Stimulated activated CD8-positive, alpha-beta memory T cell treated with anti-CD3 and anti-CD28 coated beads, Interleukin-12 subunit alpha, Interleukin-12 subunit beta, amount 100 ng/mL, for 4 hours (primary cell): ENCODE measurements around the gene SEPHS2.

Source experiments
- DNase-seq: peaks from one replicate; pipeline ENCODE4 v3.0.0-alpha.2; 2020; ENCODE audit warnings: low read depth

The SEPHS2 gene

DNA sequence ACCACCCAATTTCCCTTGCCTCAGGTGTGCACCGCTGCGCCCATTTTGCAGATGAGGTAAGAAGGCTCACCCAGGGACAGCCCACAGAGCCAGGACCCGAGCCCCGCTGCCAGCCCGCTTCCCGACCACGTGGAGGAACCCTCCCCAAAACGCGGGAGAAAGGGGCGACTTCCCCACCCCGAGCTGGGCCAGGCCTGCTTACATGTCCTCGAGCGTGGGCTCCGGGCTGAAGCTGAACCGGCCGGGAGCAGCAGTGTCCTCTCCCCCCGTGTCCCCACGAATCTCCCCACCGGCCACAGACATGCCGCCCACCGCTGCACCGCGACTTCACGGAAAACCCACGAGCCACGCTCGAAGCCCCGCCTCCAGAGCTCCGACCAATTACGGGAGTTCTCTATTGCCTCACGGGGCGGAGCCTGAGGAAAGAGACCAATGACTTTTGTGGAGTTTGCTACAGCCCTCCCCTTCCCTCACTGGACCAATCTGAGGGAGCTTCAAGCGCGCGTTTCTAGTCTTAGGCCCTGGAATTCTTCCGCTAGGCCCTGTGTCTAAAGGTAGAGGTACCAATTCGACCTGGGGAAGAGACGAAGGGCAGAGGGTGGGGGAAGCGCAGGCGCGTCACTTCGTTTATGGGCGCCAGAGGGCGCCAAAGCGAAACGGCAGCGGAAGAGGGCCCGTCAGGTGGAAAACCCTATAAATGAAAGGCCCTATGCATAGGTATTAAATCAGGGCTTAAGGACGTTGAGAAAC lies 15.8 kb downstream of the SEPHS2 start, which contains the start of gene DCTPP1:
TSS of gene DCTPP1 (minus strand) at position 353 of the 750 bp plus-strand sequence. CDS start at position 303, 50 bp downstream.
- DNase-seq: peak; percentile 90

DNA sequence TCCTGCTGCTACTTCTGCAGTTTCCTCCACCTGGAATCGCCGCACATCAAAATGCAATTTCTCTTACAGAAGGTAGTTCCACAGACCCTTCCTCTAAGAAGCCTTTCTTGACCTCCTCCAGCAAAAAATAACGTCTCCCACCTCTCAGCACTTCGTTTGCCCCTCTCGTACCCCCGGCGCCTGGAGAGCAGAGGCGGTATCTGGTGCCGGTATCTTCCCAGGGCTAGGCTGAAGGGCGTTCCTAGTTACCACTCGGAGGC lies 16.3 kb downstream of the SEPHS2 start:
- no peak for DNase-seq

DNA sequence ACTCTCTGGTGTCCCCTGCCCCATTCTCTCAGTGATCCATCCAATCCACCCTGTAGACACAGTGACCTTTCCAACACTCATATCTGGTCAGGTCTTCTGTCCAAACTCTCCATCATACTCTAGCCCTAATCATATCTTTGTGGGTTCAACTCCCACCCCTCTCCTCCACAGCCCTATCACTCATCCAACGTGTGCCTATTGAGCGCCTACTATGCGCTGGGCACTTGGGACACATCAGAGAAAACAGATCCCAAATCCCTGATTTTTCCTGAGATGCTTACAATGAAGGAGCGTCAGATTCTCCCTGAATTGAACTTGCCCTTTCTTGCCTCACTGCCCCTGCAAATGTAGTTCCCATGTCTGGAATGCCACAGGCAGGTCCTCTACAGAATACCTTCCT lies 17.6 kb downstream of the SEPHS2 start:
- no peak for DNase-seq

DNA sequence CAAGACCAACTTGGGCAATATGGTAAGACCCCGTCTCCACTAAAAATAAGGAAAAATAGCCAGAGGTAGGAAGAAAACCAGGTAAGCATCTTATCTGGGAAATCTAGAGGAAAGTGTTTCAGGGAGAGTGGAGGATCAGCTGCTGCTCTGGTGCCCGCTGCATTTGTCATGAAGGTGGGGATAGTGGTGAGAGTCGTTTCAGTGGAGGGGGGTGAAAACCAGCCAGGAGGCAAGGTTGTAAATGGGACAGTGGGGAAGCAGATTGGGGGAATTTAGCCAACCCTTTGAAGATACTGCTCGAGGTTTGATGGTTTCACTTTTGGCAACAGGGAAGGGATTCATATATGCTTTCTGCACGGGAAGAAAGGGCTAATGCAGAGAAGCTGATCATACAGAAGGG lies 24.7 kb downstream of the SEPHS2 start:
- DNase-seq: no peak

DNA sequence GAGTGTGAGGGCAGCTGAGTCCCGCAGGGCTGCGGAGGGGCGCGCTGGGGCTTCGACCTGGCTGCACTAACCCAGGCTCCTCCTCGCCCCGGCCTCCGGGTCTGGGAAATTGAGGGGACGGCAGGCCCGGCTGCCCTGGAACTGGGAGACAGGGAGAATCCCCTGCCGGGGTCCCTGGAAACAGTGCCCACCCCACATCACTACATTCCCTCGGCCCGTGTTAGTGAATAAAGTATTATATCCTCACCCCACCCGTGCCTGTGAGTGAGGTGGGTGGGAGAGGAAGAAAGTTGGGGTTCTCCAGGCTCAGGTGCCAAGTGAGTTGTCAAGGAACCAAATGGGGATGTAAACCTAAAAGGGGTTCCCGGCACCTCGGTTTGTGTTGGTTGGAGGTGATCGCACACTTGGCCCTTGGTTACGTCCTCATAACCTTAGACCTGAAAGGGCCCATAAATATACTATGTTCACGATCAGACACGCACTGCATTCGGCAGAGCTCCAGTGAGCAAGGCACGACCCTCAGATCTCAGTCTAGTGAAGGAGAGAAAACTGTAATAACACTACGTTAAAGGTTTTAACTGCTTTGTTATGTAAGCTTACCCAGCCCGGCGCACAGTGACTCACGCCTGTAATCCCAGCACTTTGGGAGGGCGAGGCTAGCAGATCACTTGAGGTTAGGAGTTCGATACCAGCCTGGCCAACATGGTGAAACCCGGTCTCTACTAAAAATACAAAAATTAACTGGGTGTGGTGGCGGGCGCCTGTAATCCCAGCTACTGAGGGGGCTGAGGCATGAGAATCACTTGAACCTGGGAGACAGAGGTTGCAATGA lies 27.1 kb downstream of the SEPHS2 start:
- DNase-seq: no peak

DNA sequence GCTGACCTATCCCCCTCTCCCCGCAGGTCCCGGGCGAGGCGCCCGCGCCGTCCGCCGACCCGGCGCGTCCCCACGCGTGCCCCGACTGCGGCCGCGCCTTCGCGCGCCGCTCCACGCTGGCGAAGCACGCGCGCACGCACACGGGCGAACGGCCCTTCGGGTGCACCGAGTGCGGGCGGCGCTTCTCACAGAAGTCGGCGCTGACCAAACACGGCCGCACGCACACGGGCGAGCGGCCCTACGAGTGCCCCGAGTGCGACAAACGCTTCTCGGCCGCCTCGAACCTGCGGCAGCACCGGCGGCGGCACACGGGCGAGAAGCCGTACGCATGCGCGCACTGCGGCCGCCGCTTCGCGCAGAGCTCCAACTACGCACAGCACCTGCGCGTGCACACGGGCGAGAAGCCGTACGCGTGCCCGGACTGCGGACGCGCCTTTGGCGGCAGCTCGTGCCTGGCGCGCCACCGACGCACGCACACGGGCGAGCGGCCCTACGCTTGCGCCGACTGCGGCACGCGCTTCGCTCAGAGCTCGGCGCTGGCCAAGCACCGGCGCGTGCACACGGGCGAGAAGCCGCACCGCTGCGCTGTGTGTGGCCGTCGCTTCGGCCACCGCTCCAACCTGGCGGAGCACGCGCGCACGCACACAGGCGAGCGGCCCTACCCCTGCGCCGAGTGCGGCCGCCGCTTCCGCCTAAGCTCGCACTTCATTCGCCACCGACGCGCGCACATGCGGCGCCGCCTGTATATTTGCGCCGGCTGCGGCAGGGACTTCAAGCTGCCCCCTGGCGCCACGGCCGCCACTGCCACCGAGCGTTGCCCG lies 27.9 kb downstream of the SEPHS2 start:
- DNase-seq: peak; percentile 82

DNA sequence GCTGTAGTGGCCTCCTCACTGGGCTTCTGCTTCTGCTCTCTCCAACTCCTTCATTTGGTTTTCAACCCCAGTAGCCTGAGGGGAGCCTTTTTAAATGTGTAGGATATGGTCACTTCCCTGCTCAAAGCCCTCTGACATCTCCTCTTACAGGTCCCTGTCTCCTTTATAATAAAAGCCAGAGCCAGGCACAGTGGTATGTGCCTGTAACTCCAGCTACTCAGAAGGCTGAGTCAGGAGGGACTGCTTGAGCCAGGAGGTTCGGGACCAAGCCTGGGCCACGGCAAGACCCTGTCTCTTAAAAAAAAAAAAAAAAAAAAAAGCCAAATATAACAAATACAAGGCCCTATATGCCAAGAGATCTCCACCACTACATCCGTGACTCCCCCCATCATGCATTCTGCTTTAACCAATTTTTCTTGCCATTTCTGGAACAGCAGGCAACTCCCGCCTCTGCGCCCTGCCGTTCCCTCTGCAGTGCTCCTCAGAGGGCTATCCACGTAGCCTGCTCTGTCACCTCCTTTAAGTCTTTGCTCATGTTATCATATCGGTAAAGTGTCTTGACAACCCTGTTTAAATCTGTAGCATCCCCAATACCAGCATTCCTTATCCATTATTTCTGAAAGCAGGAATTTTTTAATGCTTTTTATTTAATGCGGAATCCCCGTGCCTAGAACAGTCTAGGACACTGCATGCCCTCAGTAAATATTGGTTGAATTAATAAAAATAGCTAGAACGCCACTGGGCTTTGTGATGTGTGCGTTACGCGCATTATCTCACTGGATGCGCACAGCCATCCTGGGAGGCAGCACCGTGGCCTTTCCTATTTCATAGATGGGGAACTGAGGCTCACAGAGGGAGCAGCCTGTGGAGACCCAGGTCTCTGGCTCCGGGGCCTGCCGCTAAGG lies 28.8 kb downstream of the SEPHS2 start:
- no peak for DNase-seq

DNA sequence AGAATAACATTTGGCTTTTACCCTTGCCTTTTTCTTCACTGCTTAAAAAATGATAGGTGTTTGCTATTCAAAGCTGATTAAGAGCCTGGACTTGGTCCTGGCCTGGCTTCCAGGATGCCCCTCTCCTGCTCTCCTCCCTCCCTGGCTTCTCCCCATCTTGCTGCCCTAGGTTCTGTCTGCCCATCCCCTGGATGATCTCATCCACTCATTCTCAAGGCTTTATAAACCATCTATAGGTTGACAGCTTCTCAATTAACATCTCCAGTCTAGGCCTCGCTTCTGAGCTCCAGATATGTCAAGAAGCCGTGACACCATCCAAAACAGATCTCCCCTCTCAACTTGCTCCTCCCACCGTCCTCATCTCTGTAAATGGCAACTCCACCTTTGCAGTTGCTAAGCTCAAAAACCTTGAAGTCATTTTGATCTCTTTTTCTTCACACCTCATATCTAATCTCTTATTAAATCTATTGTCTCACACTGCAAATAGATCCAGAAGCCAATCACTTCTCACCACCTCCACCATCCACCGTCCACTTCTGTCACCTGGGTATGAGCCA lies 29.5 kb downstream of the SEPHS2 start:
- no peak for DNase-seq

DNA sequence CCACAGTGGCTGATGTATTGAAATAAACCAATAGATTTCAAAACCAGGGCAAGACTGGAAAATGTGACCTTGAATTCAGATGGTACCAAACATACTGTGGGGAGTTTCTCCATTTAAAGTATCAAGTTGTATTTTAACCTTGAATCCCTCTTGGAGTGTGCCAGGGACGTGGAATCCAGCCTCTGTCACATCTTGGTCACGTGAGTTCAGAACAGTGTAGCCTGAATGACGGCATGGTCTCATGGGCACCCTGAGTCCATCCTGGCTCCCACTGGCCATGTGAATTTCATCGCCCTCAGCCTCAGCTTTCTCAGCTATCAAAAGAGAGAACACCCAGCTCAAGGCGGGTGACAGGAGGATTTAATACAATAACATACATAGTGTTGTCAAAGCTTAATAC lies 31.5 kb downstream of the SEPHS2 start:
- no peak for DNase-seq

DNA sequence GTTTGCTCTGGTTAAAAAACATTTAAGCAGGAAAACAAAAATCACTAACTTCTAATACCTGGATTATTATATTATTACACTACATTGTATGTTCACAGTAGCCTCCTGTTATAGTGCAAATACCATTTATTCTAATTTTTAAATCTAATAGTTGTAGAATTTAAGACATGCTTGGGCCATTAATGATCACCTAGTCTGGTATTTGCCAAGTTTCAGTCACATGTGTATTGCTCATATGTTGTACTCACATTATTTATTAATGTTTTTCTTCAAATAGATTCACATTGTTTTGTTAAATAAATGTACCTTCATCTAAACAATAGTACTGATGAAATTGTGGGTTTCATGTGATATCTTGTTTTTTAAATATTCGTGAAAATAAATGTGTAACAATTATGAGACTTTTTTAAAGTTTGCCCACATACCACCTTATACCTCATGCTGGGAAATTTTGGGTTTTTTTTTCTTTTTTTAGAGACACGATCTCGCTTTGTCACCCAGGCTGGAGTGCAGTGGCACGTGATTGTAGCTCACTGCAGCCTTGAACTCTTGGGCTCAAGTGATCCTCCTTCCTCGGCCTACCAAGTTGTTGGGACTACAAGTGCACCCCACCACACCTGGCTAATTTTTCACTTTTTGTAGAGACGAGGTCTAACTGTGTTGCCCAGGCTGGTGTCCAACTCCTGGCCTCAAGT lies 32.4 kb downstream of the SEPHS2 start:
- DNase-seq: no peak

DNA sequence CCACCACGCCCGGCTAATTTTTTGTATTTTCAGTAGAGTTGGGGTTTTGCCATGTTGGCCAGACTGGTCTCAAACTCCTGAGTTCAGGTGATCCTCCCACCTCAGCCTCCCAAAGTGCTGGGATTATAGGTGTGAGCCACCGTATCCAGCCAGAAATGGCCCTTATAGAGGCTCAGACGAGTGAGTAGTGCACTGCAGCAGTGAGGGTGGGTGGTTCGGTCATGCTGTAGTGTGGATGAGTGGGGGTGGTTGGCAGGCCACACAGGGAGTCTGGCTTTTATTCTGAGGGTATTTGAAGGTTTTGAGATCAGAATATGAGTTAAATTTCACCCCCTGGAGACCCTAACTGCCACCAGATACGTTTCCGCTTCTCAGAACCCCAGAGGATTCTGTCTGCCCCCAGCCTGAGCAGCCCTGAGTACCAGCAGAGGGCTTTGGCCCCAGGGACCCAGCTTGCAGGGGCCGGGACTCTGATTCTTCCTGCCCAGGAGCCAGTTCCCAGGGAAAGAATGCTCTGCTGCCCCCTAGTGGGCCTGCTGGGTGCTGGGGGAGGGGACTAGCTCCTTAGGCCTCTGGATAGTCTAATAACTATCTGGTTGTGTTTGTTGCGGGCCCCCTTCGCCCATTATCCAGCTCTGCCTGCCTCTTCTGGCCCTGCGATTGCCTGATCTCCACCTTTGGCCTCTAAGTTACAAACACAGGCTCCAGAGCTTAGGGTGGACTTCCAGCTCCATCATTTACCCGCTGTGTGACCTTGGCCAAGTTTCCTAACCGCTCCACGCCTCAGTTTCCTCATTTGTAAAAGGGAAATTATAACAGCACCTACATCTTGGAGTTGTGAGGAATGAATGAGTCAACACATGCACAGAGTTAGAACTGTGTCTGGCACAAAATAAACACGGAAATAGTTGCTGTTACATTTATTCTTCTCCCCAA lies 36.3 kb downstream of the SEPHS2 start:
- DNase-seq: peak; percentile 77

DNA sequence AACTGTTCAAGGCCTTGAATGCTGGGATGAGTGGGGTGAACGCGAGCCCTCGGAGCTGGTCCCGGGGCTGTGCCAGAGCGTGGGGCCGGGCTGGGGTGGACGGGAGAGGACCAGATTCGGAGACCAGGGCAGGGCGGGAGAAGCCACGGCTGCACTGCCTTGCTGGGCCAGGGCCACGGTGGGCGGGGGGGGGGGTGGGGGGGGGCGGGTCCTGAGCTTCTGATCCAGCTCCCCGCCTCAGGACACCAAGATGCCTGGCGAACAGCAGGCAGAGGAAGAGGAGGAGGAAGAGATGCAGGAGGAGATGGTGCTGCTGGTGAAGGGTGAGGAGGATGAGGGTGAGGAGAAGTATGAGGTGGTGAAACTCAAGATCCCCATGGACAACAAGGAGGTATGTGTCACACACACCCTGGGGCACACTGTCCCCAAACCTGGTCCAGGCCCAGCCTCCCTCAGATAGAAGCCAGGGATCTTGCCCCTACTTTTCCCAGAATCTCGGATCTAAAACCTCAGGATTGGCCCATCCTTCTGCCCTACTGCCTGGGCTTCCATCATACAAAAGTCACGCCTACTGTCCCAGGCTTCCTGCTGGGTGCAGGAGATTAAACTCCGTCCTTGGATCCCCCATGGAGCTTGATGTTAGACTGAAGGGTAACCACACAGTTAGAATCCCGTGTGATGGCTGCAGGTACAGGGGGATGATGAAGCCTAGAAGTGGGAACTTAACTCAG lies 37.7 kb downstream of the SEPHS2 start:
- no peak for DNase-seq

DNA sequence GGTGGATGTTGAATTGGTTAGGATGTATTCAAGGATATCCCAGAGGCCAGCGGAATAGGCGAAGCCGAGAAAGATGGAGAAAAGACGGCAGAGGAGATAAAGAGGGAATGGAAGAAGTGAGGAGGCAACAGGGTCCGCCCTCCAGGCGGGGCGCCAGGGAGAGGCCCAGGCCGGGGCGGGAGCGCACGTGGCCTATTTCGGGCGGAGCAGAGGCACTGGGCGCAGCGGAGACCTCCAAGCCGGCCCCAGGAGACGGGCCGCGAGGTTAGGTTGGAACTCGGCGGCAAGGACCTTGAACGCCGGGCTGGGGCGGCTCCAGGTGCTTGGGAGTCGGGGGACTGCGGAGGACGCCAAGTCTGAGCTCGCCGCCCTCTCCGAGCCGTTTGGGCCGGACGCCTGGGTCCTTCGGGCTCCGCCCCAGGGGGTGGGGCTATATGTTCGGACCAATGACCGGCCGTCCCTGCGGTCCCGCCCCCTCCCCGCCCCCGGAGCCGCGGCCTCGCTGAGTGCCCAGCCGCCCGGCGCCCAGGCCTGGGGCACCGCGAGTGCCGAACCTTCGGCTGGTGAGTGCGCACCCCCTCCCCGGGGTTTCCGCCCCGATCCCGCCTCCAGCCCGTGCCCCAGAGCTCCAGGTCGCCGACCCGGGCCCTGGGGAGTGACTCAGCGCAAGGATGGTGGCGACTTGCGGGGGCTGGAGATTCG lies 38.4 kb downstream of the SEPHS2 start, which contains the start of gene ZNF771:
TSS of gene ZNF771 (plus strand) at position 505 of the 702 bp plus-strand sequence. CDS start 448 bp downstream, outside the sequence.
- peak; percentile 86 for DNase-seq

DNA sequence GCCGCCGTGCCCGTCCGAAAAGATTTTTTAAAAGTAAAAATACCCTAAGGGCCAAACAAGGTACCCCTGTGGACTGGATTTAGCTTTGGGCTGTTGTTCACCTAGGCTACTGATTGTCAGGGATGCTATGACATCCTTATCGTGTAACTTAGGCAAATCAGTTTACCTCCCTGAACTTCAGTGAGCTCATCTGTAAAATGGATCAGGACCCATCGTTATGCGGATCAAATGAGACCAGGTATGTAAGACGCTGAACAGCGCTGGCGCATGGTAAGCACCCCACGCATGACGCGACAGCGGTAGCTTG lies 38.9 kb downstream of the SEPHS2 start:
- DNase-seq: no peak

DNA sequence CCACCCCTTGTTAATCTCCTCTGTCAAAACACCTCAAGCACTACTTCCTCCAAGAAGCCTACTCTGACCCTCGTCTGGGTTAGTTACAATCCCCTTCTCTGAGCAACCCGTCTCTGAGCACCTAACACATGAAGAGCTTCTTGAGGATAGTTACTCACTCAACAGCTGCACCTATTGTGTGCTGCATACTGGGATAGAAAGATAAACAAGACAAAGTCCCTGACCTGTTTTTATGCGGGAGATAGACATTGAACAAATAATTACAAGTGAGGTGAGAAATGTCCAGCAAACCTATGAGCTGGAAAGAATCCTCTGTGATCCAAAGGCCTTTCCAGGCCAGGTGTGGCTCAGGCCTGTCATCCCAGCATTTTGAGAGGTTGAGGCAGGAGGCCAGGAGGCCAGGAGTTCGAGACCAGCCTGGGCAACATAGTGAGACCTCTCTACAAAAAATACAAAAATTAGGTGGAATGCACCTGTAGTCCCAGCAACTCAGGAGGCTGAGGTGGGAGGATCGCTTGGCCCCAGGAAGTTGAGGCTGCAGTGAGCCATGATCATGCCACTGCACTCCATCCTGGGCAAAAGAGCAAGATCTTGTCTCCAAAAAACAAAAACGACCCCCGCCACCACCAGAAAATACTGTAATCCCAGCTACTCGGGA lies 43.8 kb downstream of the SEPHS2 start:
- no peak for DNase-seq

DNA sequence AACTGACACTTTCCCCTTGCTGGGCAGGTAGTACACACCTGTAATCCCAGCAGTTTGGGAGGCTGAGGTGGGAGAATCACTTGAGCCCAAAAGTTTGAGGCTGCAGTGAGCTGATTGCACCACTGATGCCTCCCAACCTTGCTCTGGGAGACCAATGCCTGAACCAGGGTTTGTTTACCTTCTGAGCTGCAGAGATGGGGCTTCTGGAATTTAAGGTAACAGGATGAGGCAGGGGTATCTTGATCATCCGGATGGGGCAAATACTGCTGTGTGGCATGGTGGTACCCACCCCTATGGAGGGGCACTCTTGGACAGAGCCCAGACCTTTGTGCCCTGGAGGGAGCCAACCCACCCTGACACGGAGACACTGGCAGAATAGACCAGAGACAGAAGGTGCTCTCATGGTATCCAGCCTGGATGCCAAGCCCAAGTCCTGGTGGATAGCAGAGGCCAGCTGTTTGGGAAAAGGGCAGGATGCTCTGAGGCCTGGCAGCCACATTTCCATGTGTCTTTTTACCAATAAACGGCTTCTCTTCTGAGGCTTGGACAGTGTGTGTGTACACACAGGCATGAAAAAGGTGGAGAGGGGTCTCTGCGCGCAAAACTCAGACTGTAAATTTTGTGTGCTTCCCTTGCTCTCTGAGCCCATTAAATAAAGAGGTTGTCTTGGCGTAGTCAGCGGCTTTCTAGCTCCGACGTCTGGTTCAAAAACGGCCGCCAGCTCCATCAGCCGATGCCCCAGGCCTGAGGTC lies 46.1 kb downstream of the SEPHS2 start:
- no peak for DNase-seq
